Skeletal muscle tissue (tissue), 4 donors: ENCODE measurements around the gene MAP3K13. TPM values are rescaled to one million over a fixed set of nuclear protein-coding genes. Genes with fewer than 3 reads are reported as not detected.

Experiments used
- H3K27ac ChIP-seq: one replicate; pipeline ENCODE4 v1.7.0; 2013; ENCODE audit warnings: mild to moderate bottlenecking, low read depth, low read length, inconsistent platforms
- H3K27me3 ChIP-seq, 3 donors: one replicate each; pipeline ENCODE4 v1.7.0; 2013; ENCODE audit warnings: low read length in 3 of 3; ENCODE audit not compliant: control insufficient read depth in 3 of 3, insufficient read depth in 3 of 3
- H3K36me3 ChIP-seq, 3 donors: one replicate each; pipeline ENCODE4 v1.7.0; 2013; ENCODE audit warnings: low read length in 3 of 3; ENCODE audit not compliant: control insufficient read depth in 3 of 3, insufficient read depth in 3 of 3
- H3K4me1 ChIP-seq, 3 donors: one replicate each; pipeline ENCODE4 v1.7.0; 2013; ENCODE audit warnings: low read length in 3 of 3, mild to moderate bottlenecking in 3 of 3; ENCODE audit not compliant: control insufficient read depth in 3 of 3, insufficient read depth in 3 of 3
- H3K4me3 ChIP-seq, 3 donors: one replicate each; pipeline ENCODE4 v1.7.0; 2013; ENCODE audit warnings: low read length in 3 of 3
- H3K9ac ChIP-seq, 3 donors: one replicate each; pipeline ENCODE4 v1.7.0; 2013; ENCODE audit warnings: low read length in 3 of 3, mild to moderate bottlenecking in 3 of 3, moderate library complexity in 2 of 3, low read depth in 1 of 3
- H3K9me3 ChIP-seq, 3 donors: one replicate each; pipeline ENCODE4 v1.7.0; 2013; ENCODE audit warnings: low read length in 3 of 3; ENCODE audit not compliant: control insufficient read depth in 3 of 3
- total RNA-seq: library from RNA; depleted of rRNA; stranded (reverse); fragments of >200 nt; gene quantifications from one replicate; pipeline ENCODE4 v1.2.3, GENCODE V29; 2014
- donor health status: Osteomylitis.

The MAP3K13 gene
- total RNA-seq, 1 donor from 2014 or later, result 9.9 TPM

GRCh38 chr3:185327062-185327461, 35.9 kb upstream of the MAP3K13 start:
- H3K27me3 ChIP-seq, result no peaks in the 10 kb centered on the region
- no peak overlapping the region for H3K9ac ChIP-seq
- no peaks in the 10 kb centered on the region for H3K36me3 ChIP-seq
- H3K9me3 ChIP-seq, result no peaks in the 10 kb centered on the region
- H3K27ac ChIP-seq, result no peak overlapping the region
- H3K4me1 ChIP-seq, result no peaks in the 10 kb centered on the region
- H3K4me3 ChIP-seq, result no peak overlapping the region

GRCh38 chr3:185328324-185329004, 34.5 kb upstream of the MAP3K13 start:
- H3K9me3 ChIP-seq, result no peaks in the 10 kb centered on the region
- H3K9ac ChIP-seq, result no peak overlapping the region
- H3K27ac ChIP-seq, result no peak overlapping the region
- H3K4me1 ChIP-seq, result no peaks in the 10 kb centered on the region
- no peaks in the 10 kb centered on the region for H3K27me3 ChIP-seq
- no peaks in the 10 kb centered on the region for H3K36me3 ChIP-seq
- H3K4me3 ChIP-seq, result no peak overlapping the region

- Histone ChIP-seq H3K9me3 (no peaks in the 10 kb centered on the region), H3K27ac (no peak overlapping the region), H3K9ac (no peak overlapping the region), H3K27me3 (no peaks in the 10 kb centered on the region), H3K4me1 (no peaks in the 10 kb centered on the region), H3K4me3 (no peak overlapping the region), H3K36me3 (no peaks in the 10 kb centered on the region)
Measured at GRCh38 chr3:185330238-185330637, 32.7 kb upstream of the MAP3K13 start.

DNA sequence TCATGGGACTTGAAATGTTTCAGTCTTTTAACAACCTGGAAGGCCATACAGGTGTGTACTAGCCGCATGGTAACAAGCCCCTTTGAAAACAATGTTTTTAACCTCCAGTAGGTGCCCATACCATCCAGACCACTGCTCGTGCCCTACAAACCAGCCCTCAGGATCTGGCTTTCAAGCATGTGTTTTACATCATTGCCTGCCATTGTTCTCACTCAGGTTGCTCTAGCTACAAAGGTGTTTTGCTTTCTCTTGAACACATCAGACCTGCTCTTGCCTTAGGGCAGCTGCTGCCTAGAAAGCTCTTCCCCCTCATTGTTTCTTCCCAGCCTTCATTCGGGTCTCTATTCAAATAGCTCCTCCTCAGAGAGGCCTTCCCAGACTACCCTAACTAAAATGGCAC, 32.3 kb upstream of the MAP3K13 start:
- Histone ChIP-seq H3K9ac (no peak overlapping the region), H3K4me1 (no peaks in the 10 kb centered on the region), H3K9me3 (no peaks in the 10 kb centered on the region), H3K27ac (no peak overlapping the region), H3K27me3 (no peaks in the 10 kb centered on the region), H3K36me3 (no peaks in the 10 kb centered on the region), H3K4me3 (no peak overlapping the region)

DNA sequence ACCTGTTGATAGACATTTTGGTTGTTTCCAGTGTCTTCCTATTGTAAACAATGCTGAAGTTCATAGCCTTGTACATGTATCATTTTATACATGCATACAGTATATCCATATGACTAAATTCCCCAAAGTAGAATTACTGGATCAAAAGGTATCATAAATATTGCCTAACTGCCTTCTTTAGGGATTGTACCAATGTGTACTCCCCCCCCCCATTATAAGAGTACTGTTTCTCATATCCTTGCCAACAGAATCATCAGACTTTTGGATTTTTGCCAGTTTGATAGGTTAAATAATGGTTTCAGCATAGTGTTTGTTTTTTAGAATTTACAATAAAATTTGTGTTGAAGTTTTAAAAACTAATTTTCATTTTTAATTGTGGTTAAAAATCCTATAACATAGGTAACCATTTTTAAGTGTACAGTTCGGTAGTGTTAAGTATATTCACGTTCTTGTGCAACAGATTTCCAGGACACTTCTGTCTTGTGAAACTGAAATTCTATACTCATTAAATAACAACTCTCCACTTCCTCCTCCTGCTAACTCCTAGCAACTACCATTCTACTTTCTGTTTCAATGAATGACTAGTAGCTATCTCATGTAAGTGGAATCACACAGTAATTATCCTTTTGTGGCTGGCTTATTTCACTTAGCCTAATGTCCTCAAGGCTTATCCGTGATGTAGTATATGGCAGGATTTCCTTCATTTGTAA, 30.8 kb upstream of the MAP3K13 start:
- Histone ChIP-seq H3K4me1 (no peaks in the 10 kb centered on the region), H3K27me3 (no peaks in the 10 kb centered on the region), H3K4me3 (no peak overlapping the region), H3K9ac (no peak overlapping the region), H3K9me3 (no peaks in the 10 kb centered on the region), H3K36me3 (no peaks in the 10 kb centered on the region), H3K27ac (no peak overlapping the region)

DNA sequence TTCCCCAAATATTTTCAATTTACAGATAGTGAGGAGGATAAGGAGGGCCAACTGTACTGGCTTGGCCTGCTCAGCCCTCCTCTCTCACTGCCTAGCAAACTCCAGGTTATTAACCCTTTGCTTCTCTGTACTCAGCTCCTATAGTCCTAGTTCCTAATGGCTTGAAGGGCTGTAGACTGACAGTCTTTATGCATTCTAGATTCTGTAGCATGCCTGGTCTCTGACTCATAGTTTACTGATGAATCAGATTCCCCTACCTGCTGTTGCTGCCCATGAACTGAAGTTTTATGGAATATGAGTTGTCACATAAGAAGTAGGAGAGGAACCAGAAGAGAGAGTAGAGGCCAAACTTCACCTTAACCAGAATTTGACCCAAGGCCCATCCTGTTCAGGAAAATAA, 27.1 kb upstream of the MAP3K13 start:
- H3K27ac ChIP-seq, result no peak overlapping the region
- no peaks in the 10 kb centered on the region for H3K4me1 ChIP-seq
- H3K36me3 ChIP-seq, result no peaks in the 10 kb centered on the region
- H3K27me3 ChIP-seq, result no peaks in the 10 kb centered on the region
- H3K9me3 ChIP-seq, result no peaks in the 10 kb centered on the region
- H3K9ac ChIP-seq, result no peak overlapping the region
- H3K4me3 ChIP-seq, result no peak overlapping the region

GRCh38 chr3:185337231-185337816, 25.6 kb upstream of the MAP3K13 start:
- H3K4me1 ChIP-seq, result no peaks in the 10 kb centered on the region
- H3K4me3 ChIP-seq, result no peak overlapping the region
- H3K36me3 ChIP-seq, result no peaks in the 10 kb centered on the region
- no peak overlapping the region for H3K27ac ChIP-seq
- H3K27me3 ChIP-seq, result no peaks in the 10 kb centered on the region
- H3K9me3 ChIP-seq, result no peaks in the 10 kb centered on the region
- H3K9ac ChIP-seq, result no peak overlapping the region

- Histone ChIP-seq H3K4me1 (no peaks in the 10 kb centered on the region), H3K4me3 (no peak overlapping the region), H3K27ac (no peak overlapping the region), H3K9ac (no peak overlapping the region), H3K9me3 (no peaks in the 10 kb centered on the region), H3K27me3 (no peaks in the 10 kb centered on the region), H3K36me3 (no peaks in the 10 kb centered on the region)
Measured at GRCh38 chr3:185339945-185340344, 23.0 kb upstream of the MAP3K13 start.

DNA sequence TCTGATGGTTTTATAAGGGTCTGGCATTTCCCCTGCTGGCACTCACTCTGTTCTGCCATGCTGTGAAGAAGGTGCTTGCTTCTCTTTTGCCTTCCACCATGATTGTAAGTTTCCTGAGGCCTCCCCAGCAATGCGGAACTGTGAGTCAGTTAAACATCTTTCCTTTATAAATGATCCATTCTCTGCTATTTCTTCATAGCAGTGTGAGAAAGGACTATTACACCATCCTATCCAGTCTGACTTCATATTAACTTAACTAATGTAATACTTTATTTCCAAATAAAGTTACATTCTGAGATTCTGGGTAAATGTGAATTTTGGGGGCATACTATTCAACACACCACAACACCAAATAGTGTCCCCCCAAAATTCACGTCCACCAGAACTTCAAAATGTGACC, 22.2 kb upstream of the MAP3K13 start:
- H3K9ac ChIP-seq, result no peak overlapping the region
- no peaks in the 10 kb centered on the region for H3K36me3 ChIP-seq
- no peaks in the 10 kb centered on the region for H3K9me3 ChIP-seq
- no peak overlapping the region for H3K27ac ChIP-seq
- no peak overlapping the region for H3K4me3 ChIP-seq
- H3K4me1 ChIP-seq, result no peaks in the 10 kb centered on the region
- no peaks in the 10 kb centered on the region for H3K27me3 ChIP-seq
